NCI-H1436 (cell line): ENCODE results near the gene ETV6.
"Not testable (repeated sequence)": the region's sequence is repeated elsewhere in the genome, so short reads cannot be mapped to it uniquely, and the experiment has no call there.

Experiments used
- DNase-seq: peaks from one replicate; lab custom pipeline; 2025; lab: John Stamatoyannopoulos, UW

Gene ETV6

DNA sequence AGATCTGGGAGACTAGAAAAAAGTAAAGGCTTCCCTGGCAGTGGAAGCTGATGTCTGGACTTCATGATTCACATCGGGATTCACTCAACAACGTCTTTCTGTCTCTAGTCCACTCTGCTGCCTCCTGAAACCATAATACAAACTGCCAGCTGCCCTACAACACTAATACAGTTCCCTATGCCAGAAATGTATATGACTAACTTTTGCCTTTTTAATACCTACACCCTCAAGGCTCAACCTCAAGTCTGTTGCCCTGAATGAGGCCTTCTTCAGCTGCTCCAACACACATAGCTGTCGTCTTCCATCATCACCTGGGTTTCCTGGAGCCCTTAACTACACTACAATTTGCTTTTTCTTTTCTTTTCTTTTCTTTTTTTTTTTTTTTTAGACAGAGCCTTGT, 238.6 kb downstream of the ETV6 start:
- no peak for DNase-seq

- no peak for DNase-seq
These were observed 241.9 kb downstream of the ETV6 start for GRCh38 chr12:11891346-11891745.

DNA sequence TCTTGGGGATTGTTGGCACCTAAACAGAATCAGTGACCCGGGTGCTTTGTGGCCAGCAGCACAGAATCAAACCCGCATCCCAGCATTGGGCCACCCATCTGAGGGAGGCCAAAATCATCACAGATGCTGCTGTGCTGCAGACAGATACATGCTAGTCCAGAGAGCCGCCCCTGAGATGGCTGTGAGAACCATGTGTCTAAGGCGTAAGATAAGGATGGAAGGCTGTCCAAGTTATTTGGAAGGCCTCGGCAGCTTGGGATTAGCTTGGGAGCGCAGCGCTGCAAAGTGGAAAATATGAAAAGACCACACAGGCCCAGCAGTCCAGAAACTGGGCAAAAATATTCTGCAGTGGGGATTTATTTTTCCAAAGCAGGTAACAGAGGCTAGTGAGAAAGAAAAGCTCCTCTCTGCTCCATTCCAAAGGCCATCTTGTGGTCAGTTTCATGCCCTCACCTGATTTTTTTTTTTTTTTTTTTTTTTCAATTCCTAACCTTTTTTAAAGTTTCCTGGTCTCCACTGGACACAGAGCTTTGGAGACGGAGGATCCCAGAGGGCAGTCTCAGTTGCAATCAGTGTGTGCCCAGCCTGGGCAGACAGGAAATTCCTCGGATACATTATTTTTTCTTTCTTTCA, 242.4 kb downstream of the ETV6 start:
- no peak for DNase-seq

DNA sequence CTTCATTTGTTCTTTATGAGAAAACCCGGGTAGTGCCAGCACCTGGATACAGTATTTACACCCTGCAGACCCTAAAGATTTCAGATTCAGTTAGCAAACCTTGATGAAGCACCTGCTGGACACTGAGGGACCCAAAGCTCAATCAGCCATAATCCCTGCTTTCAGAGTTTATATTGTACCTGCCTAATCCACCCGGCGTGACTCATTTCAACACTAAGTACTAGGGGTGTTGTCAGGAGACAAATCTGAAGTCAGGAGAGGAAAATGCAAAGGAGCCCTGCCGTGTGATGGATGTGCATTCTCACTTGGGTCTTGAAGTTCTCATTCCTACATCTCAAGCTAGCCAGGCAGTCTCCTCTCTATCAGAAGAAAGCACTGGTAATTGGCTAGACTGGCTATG, 244.5 kb downstream of the ETV6 start:
- no peak for DNase-seq

- no peak for DNase-seq
These were observed 245.4 kb downstream of the ETV6 start for GRCh38 chr12:11894890-11895289.

- DNase-seq: no peak
These were observed 246.1 kb downstream of the ETV6 start for GRCh38 chr12:11895421-11896078.

DNA sequence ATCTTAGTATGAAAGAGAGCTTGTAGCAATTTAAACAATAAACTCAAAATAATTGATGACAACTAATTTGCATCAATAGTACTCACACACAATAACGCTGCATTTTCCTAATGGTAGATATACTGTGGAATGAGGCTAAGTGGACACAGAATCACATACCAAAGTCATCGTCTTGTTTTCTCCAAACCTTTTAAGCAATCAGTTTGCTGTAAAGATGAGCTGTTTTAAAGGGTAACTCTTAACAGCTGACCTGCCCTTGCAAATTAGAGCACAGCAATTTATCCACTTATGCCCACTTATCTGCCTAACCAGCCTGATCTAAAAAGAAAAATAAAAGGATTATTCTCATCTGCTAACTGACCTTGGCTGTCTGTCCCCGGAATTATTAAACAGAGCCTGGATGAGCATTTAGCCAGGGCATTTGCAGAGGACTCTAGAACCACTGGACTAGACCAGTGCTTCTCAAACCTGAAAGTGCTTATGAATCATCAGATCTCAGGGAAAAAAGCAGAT, 247.0 kb downstream of the ETV6 start:
- no peak for DNase-seq

- DNase-seq: no peak
These were observed 248.4 kb downstream of the ETV6 start for GRCh38 chr12:11897923-11898322.

DNA sequence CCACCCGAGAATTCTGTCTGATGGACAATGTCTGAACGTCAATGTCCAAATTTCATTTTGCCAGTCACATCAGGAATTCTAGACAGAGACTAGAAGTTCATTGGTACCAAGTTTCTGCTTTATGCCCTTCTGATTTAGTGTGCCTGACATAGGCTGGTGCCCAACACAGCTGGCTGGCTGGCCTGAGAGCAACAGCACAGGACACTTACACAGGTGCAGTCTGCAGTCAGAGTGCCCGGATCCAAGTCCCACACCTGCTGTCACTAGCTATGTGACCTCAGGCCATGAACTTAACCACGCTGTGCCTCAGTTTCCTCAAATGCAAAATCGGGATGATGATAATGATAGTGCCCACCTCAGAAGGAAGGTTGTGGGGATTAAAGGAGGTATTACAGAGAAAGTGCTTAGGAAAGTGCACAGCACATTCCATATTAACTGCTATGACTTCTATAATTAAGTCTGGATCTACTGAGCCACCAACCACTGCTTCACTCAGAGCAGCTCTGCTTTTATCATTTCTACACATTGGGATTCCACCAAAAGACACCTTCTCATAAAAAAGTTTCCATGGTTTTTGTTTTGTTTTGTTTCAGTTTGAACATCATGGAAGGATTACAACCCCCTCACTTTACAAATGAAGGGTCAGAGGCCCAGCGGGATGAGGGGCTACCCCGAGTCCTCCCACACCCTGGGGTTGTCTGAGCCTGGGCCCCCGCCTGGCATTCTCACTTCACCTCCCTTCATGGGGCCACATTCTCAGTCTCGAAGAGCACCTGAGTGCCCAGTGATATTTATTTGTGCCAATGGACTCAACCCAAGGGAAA, 252.4 kb downstream of the ETV6 start:
- DNase-seq: no peak

DNA sequence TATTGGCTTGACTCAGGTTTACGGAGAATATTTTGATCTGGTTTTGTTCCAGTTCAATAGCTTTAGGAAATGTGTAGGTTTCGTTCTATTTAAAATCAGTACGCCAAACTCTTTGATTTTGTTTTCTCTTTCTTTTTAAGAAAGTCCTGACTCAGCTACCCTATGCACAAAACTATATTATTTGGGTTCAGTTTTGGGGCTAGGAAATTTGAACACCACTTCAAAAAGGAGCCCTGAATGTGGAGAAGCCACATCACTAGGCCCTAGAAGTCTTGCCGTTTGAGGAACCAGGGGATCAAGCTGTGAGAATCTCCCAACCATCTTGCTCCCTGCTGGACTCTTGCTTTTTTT, 253.0 kb downstream of the ETV6 start:
- no peak for DNase-seq

- DNase-seq: no peak
These were observed 254.7 kb downstream of the ETV6 start for GRCh38 chr12:11904124-11904523.

DNA sequence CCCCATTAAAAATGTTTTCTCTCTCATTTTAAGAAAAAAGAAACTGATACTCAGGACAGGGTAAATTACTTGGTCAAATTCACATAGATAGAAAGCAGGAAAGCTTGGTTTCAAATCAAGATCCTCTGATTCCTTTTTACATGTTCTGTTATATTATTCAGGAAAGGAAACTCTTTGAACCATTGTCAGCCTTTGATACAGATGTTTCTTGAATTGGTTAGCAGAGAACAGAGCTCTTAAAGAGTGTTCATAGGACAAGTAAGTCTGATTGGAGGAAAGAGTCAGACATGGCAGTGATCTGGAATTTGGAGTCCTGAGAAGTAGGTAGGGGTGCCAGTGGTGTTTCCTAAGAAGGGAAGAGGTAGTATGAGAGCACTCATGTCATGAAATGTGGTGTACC, 256.1 kb downstream of the ETV6 start:
- no peak for DNase-seq

- no peak for DNase-seq
These were observed 256.9 kb downstream of the ETV6 start for GRCh38 chr12:11906286-11906935.

- no peak for DNase-seq
These were observed 258.2 kb downstream of the ETV6 start for GRCh38 chr12:11907625-11908024.

DNA sequence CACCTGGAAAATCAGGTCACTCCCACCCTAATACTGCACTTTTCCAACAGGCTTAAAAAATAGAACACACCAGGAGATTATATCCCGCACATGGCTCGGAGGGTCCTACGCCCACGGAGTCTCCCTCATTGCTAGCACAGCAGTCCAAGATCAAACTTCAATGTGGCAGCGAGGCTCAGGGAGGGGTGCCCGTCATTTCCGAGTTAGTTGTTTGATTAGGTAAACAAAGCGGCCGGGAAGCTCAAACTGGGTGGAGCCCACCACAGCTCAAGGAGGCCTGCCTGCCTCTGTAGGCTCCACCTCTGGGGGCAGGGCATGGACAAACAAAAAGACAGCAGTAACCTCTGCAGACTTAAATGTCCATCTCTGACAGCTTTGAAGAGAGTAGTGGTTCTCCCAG, 259.9 kb downstream of the ETV6 start:
- DNase-seq: not testable (repeated sequence)

- DNase-seq: no peak
These were observed 266.6 kb downstream of the ETV6 start for GRCh38 chr12:11916113-11916512.

DNA sequence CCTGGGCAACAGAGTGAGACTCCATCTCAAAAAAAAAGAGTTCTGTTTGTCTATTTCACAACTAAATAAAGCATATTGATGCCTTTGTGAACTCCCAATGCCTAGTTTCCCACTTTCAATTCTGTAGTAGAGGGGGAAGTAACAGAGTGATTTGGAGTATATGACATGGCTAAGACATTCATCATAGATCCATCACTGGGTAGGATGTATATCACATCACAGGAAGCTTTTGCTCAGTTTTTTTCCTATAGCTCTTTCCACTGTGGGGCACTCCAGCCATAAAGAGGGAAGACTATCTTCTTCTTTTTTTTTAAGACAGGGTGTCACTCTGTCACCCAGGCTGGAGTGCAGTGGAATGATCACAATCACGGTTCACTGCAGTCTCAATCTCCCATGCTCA, 267.3 kb downstream of the ETV6 start:
- no peak for DNase-seq

- DNase-seq: no peak
These were observed 268.0 kb downstream of the ETV6 start for GRCh38 chr12:11917501-11917900.

- no peak for DNase-seq
These were observed 270.8 kb downstream of the ETV6 start for GRCh38 chr12:11920231-11920630.

GRCh38 chr12:11922361-11922760, 272.9 kb downstream of the ETV6 start:
- no peak for DNase-seq

DNA sequence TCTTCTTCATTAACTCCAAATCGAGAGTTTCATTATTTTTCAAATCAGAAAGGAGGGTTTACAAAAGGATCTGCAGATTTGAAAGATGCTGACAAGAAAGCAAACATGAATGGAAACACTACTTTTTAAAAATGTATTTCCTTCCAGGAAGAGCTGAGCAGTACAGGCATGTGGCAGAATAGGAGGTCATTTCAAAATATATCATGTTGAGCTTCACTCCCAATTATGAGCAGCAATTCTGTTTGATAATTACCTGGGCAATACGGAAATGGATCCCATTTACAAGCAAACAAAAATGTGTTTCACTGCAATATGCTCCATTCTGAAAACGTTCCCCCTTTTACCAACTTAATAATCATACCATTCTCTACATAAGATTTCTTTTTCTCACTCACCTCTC, 273.6 kb downstream of the ETV6 start:
- DNase-seq: no peak

DNA sequence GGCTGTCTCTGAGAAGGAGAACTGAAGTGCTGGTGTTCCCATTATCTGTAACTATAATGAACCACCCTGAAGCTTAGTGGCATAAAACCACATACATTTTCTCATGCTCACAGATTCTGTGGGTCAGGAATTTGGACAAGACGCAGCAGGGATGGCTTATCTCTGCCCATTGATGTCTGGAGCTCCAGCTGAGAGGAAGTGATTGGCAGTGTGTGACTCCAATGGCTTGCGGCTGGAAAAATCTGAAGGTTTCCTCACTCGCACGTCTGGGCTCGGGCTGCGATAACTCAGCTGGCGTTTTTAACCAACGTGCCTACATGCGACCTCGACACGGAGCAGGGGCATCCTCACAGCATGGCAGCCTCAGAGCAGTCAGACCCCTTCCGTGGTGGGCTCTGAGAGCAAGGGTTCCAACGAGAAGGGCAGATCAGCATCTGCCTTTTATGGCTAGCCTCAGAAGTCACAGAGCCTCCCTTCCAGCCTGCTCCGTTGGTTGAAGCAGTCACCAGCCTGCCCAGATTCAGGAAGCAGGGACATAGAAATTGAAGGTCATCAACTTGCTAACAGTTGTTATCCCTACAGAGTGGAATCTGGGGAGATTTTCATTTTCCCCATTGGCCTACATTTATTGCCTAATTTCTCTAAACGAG, 277.9 kb downstream of the ETV6 start:
- no peak for DNase-seq
